ENCODE data around the gene KCNJ14. TPM values are rescaled to one million over a fixed set of nuclear protein-coding genes. Genes with fewer than 3 reads are reported as not detected.

The KCNJ14 gene
- polyA plus RNA-seq, 4 donors, result 0.22 to 0.80 (median 0.35) TPM

- DNase-seq (peak; percentile 80 to 82), FAIRE-seq (no peak)
- Histone ChIP-seq H3K27ac (ENCODE audit: low read depth in 1 of 3, low read length in 2 of 3) (peak overlapping the region in 1 of 3 donors; percentile 27), H3K36me3 (ENCODE audit: control insufficient read depth in 3 of 3, insufficient read depth in 2 of 3, low read depth in 1 of 3, low read length in 3 of 3) (no peaks in the 10 kb centered on the region), H3K4me3 (ENCODE audit: low read depth in 1 of 3, low read length in 3 of 3) (peak overlapping the region; percentile 52 to 62 (median 54)), H3K27me3 (ENCODE audit: control insufficient read depth in 3 of 3, insufficient read depth in 3 of 3, low read length in 3 of 3) (peaks cover 0 to 44% (median 13%) of the 10 kb centered on the region in 3 donors), H3K9me3 (ENCODE audit: control insufficient read depth in 2 of 2, insufficient read depth in 1 of 2, low read depth in 1 of 2, low read length in 1 of 2) (peaks cover 0 to 5% of the 10 kb centered on the region in 2 donors), H3K4me1 (ENCODE audit: control insufficient read depth in 3 of 3, insufficient read depth in 2 of 3, low read depth in 1 of 3, low read length in 2 of 3) (peaks cover 0 to 9% (median 0%) of the 10 kb centered on the region in 3 donors)
- WGBS, 3 donors, result 0 to 2% (median 1%) methylated on average over 48 to 54 of the region's 54 CpGs
Measured at GRCh38 chr19:48513289-48514122, 58.1 kb downstream of the KCNJ14 start.

DNA sequence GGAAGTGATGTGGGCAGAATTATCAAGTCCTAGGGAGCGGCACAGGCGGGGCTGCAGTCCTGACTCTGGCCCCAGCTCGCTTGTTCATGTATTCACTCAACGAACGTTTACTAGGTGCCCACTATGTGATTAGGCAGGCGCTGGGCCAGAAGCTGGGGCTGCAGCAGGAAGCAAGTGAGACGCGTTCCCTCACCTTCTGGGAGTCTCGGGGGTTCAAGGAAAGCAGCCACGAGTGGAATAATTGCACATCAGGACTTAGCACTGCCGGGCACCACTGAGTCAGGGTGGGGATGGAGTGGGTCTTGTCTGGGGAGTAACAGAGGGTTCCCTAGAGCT, 58.7 kb downstream of the KCNJ14 start:
- no peak overlapping the region for H3K27ac ChIP-seq (ENCODE audit: low read depth in 1 of 3, low read length in 2 of 3)
- H3K4me3 ChIP-seq (ENCODE audit: low read depth in 1 of 3, low read length in 3 of 3), result no peak overlapping the region
- no peaks in the 10 kb centered on the region for H3K36me3 ChIP-seq (ENCODE audit: control insufficient read depth in 3 of 3, insufficient read depth in 2 of 3, low read depth in 1 of 3, low read length in 3 of 3)
- peaks cover 0 to 44% (median 13%) of the 10 kb centered on the region in 3 donors for H3K27me3 ChIP-seq (ENCODE audit: control insufficient read depth in 3 of 3, insufficient read depth in 3 of 3, low read length in 3 of 3)
- WGBS, 3 donors, result 35 to 43% (median 38%) methylated on average over 11 of the region's 11 CpGs
- DNase-seq (no peak), FAIRE-seq (no peak)
- peaks cover 0 to 5% of the 10 kb centered on the region in 2 donors for H3K9me3 ChIP-seq (ENCODE audit: control insufficient read depth in 2 of 2, insufficient read depth in 1 of 2, low read depth in 1 of 2, low read length in 1 of 2)
- peaks cover 0 to 9% (median 0%) of the 10 kb centered on the region in 3 donors for H3K4me1 ChIP-seq (ENCODE audit: control insufficient read depth in 3 of 3, insufficient read depth in 2 of 3, low read depth in 1 of 3, low read length in 2 of 3)

DNA sequence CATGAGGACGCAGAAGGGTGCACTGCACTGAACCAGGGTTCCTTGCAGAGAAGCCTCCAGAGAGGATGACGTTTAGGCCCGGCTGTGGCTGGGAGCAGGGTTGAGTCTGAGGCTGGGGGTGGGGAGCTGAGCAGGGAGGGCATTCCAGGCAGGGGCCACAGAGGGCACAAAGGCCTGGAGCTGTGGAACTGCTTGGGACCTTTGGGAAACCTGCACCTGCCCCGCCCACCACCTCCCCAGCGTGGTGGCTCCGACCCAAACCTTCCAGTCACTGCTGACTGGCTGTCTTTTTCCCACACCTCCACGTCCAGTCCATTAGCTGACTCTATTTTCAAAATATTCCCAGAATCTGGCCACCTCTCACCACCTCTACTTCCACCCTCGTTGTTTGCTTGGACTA, 61.2 kb downstream of the KCNJ14 start:
- DNase-seq (no peak), FAIRE-seq (no peak)
- Histone ChIP-seq H3K27me3 (ENCODE audit: control insufficient read depth in 3 of 3, insufficient read depth in 3 of 3, low read length in 3 of 3) (peaks cover 0 to 21% (median 13%) of the 10 kb centered on the region in 3 donors), H3K9me3 (ENCODE audit: control insufficient read depth in 2 of 2, insufficient read depth in 1 of 2, low read depth in 1 of 2, low read length in 1 of 2) (no peaks in the 10 kb centered on the region), H3K4me1 (ENCODE audit: control insufficient read depth in 3 of 3, insufficient read depth in 2 of 3, low read depth in 1 of 3, low read length in 2 of 3) (peaks cover 0 to 3% (median 0%) of the 10 kb centered on the region in 3 donors), H3K27ac (ENCODE audit: low read depth in 1 of 3, low read length in 2 of 3) (no peak overlapping the region), H3K4me3 (ENCODE audit: low read depth in 1 of 3, low read length in 3 of 3) (no peak overlapping the region), H3K36me3 (ENCODE audit: control insufficient read depth in 3 of 3, insufficient read depth in 2 of 3, low read depth in 1 of 3, low read length in 3 of 3) (no peaks in the 10 kb centered on the region)
- WGBS, 3 donors, result 34 to 62% (median 48%) methylated on average over 8 of the region's 8 CpGs

Other genes with a start within 250 kb of the KCNJ14 start
- gene CARD8, start 199.7 kb upstream of the KCNJ14 start, polyA plus RNA-seq, result 10 to 100 TPM; 13.0 to 36.1 (median 16.8) TPM
- 1 to 10 TPM in 1 of 4 donors, under 1 TPM in 1, not detected in 2; 0.36 to 3.0 TPM for gene ZNF114, start 185.5 kb upstream of the KCNJ14 start, polyA plus RNA-seq
- gene EMP3, start 130.0 kb upstream of the KCNJ14 start, polyA plus RNA-seq, result 10 to 100 TPM in 3 of 4 donors, 1 to 10 TPM in 1; 3.4 to 47.4 (median 19.7) TPM
- 10 to 100 TPM in 2 of 4 donors, 1 to 10 TPM in 2; 5.9 to 13.2 (median 10.6) TPM for gene TMEM143, start 91.6 kb upstream of the KCNJ14 start, polyA plus RNA-seq
- gene SYNGR4, start 91.2 kb upstream of the KCNJ14 start, polyA plus RNA-seq, result under 1 TPM in 2 of 4 donors, not detected in 2; 0.06 to 0.15 TPM
- gene KDELR1, start 64.0 kb upstream of the KCNJ14 start, polyA plus RNA-seq, result 100 to 1,000 TPM in 3 of 4 donors, 10 to 100 TPM in 1; 95.4 to 288 (median 166) TPM
- under 1 TPM in 2 of 4 donors, not detected in 2; 0.25 to 0.27 TPM for gene GRIN2D, start 61.9 kb upstream of the KCNJ14 start, polyA plus RNA-seq
- gene GRWD1, start 9.6 kb upstream of the KCNJ14 start, polyA plus RNA-seq, result 10 to 100 TPM in 2 of 4 donors, 1 to 10 TPM in 2; 5.6 to 19.5 (median 12.8) TPM
- gene CYTH2, start 13.8 kb downstream of the KCNJ14 start, polyA plus RNA-seq, result 10 to 100 TPM; 44.3 to 55.1 (median 54.8) TPM
- 1 to 10 TPM; 3.6 to 7.6 (median 7.1) TPM for gene LMTK3, start 56.3 kb downstream of the KCNJ14 start, polyA plus RNA-seq
- 10 to 100 TPM in 3 of 4 donors, 1 to 10 TPM in 1; 3.4 to 28.1 (median 12.3) TPM for gene SULT2B1, start 96.6 kb downstream of the KCNJ14 start, polyA plus RNA-seq
- 1 to 10 TPM in 1 of 4 donors, under 1 TPM in 1, not detected in 2; 0.22 to 4.9 TPM for gene SPACA4, start 151.2 kb downstream of the KCNJ14 start, polyA plus RNA-seq
- 100 to 1,000 TPM in 1 of 4 donors, 10 to 100 TPM in 3; 76.6 to 104 (median 93.5) TPM for gene FAM83E, start 159.5 kb downstream of the KCNJ14 start, polyA plus RNA-seq
- 1,000 to 10,000 TPM; 2,041 to 3,184 (median 2,596) TPM for gene RPL18, start 163.6 kb downstream of the KCNJ14 start, polyA plus RNA-seq
- 10 to 100 TPM; 22.1 to 85.7 (median 49.9) TPM for gene SPHK2, start 163.9 kb downstream of the KCNJ14 start, polyA plus RNA-seq
- gene DBP, start 181.8 kb downstream of the KCNJ14 start, polyA plus RNA-seq, result 10 to 100 TPM in 3 of 4 donors, 1 to 10 TPM in 1; 7.1 to 40.3 (median 23.9) TPM
- 10 to 100 TPM in 1 of 4 donors, 1 to 10 TPM in 3; 3.8 to 21.2 (median 6.5) TPM for gene CA11, start 190.6 kb downstream of the KCNJ14 start, polyA plus RNA-seq
- gene NTN5, start 217.4 kb downstream of the KCNJ14 start, polyA plus RNA-seq, result under 1 TPM in 2 of 4 donors, not detected in 2; 0.24 to 0.32 TPM
- 100 to 1,000 TPM in 3 of 4 donors, 10 to 100 TPM in 1; 64.8 to 201 (median 117) TPM for gene FUT2, start 240.4 kb downstream of the KCNJ14 start, polyA plus RNA-seq

All from small intestine (tissue), 7 donors.